ENCODE results near the gene RPS10.

DNA sequence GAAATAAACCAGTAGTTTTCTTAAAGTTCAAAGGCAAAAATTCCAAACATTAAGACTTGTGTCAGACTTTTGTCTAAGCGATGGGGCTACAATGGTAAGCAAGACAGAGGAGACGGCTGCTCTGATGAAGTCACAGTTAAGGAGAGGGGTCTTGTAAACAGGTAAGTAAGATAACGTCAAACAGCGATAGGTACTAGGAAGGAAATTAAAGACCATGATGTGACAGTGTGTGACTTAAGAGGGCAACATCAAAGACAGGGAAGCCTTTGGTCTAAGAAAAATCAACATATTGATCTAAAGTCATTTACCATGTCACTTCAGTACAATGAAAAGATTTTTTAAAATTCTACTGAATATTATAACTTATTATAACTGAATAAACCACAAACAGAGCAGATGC is 56.5 kb downstream of the RPS10 start:
- TF ChIP-seq GATA2 (IDR thresholded peaks at IDR 0.05; ENCODE audit: low read depth, low read length): no peak
- no peak for TF ChIP-seq GATA3 (IDR thresholded peaks at IDR 0.05; ENCODE audit: low read depth, low read length)

All from SH-SY5Y (cell line).